Activated T-cell treated with anti-CD3 and anti-CD28 coated beads, Interleukin-2, amount 50 U/mL, for 72 hours (primary cell): ENCODE measurements around the gene WDFY2. TPM values are rescaled to one million over a fixed set of nuclear protein-coding genes. Genes with fewer than 3 reads are reported as not detected.
"Not testable (repeated sequence)": the region's sequence is repeated elsewhere in the genome, so short reads cannot be mapped to it uniquely, and the experiment has no call there.

Experiments used
- ATAC-seq, 2 donors: fragments of 150-1000 bp; cut with Tn5 transposase; replicated peaks in 1 of 2; 2 replicates each; pipeline ENCODE4 v1.10.0; 2021; ENCODE audit warnings: moderate library complexity in 2 of 2, mild to moderate bottlenecking in 1 of 2
- DNase-seq, 2 donors: peaks; one replicate each; pipeline ENCODE4 v3.0.0; 2021 to 2022; ENCODE audit warnings: mixed read lengths in 1 of 2
- H3K27ac Mint-ChIP-seq: one replicate; pipeline ENCODE4 v1.8.0; 2022; ENCODE audit warnings: mild to moderate bottlenecking, moderate library complexity, mixed read lengths
- H3K27me3 Mint-ChIP-seq: one replicate; pipeline ENCODE4 v1.8.0; 2022; ENCODE audit warnings: low read depth, mixed read lengths
- H3K36me3 Mint-ChIP-seq, 2 donors: one replicate each; pipeline ENCODE4 v1.8.0; 2022; ENCODE audit warnings: mixed read lengths in 2 of 2, mild to moderate bottlenecking in 1 of 2; ENCODE audit not compliant: insufficient read depth in 2 of 2
- H3K4me1 Mint-ChIP-seq: one replicate; pipeline ENCODE4 v1.8.0; 2022; ENCODE audit warnings: low read depth, mixed read lengths
- H3K4me3 Mint-ChIP-seq, 2 donors: one replicate each; pipeline ENCODE4 v1.8.0; 2022; ENCODE audit warnings: mild to moderate bottlenecking in 2 of 2, mixed read lengths in 2 of 2, moderate library complexity in 2 of 2
- H3K9me3 Mint-ChIP-seq, 2 donors: one replicate each; pipeline ENCODE4 v1.8.0; 2022; ENCODE audit warnings: mixed read lengths in 2 of 2
- total RNA-seq, 2 donors: library from RNA; stranded (reverse); gene quantifications; one replicate each; pipeline ENCODE4 v1.2.3, GENCODE V29; 2022

WDFY2 gene
- total RNA-seq, 2 donors from 2014 or later, result 12.6 to 13.5 TPM

DNA sequence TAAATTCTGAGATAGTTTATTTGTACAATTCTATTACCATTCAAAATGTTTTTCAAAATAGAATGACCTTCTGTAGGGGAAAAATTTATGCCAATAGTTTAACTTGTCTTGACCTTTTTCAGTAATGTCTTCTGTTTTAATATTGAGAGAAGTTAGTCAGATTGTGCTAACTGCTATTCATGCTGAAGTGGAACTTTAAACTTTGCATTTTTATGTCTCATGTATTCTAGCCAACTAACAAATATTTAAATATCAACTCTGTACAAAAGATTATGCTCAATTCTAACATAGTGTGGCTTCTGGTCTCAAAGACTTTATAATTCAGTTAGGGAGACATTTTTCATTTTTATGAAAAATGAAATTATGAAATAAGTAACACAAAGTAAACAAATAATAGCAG lies 94.2 kb downstream of the WDFY2 start:
- H3K27me3 Mint-ChIP-seq, result no peaks in the 10 kb centered on the region
- H3K9me3 Mint-ChIP-seq, result no peaks in the 10 kb centered on the region
- DNase-seq, result no peak
- H3K27ac Mint-ChIP-seq, result no peak overlapping the region
- H3K36me3 Mint-ChIP-seq, result no peaks in the 10 kb centered on the region
- peaks cover 14% of the 10 kb centered on the region for H3K4me1 Mint-ChIP-seq
- no peak for ATAC-seq
- no peak overlapping the region for H3K4me3 Mint-ChIP-seq

DNA sequence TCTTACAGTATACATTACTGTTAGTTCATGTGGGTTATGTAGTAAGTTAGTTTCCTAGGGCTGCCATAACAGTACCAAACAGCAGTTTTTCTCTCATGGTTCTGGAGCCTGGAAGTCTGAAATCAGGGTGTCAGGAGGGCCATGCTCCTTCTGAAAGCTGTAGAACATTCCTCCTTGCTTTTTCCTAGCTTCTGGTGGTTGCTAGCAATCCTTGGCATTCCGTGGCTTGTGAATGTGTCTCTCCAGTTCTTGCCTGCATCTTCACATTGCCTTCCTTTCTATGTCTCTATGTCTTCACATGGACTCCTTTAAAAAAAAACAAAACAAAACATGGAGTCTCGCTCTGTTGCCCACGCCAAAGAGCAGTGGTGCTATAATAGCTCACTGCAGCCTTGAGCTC lies 95.4 kb downstream of the WDFY2 start:
- Mint-ChIP-seq H3K27ac (no peak overlapping the region), H3K27me3 (no peaks in the 10 kb centered on the region), H3K4me3 (no peak overlapping the region), H3K9me3 (no peaks in the 10 kb centered on the region), H3K36me3 (no peaks in the 10 kb centered on the region), H3K4me1 (peaks cover 14% of the 10 kb centered on the region)
- ATAC-seq (no peak), DNase-seq (no peak)

DNA sequence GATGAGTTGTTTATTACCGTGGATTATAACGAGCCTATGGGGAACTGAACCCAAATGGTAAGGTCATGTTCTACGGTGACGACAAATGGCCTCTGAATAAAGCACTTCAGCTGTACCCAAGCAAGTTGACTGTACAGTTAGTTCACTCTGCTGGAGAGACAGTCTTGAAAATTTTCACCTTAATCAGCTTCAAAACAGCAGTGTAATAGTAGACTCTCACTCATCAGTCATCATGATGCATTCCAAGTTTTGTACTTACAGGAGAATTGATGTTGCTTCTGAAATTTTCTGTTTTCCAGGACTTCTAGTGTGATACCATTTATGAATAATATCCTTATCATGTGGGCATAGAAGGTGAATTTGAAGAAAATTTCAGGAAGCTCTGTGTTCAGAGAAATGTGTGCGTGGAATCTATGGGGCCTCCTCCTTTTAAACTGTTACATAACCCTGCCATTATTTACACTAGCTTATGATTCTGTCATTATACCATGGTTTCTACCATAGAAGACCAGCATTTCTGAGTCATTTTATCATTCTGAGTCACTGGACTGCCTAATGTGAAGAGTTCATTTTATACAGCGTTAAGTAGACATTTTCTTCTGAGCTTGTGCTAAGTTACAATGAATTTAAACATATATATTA lies 96.9 kb downstream of the WDFY2 start:
- H3K27me3 Mint-ChIP-seq, result no peaks in the 10 kb centered on the region
- H3K4me1 Mint-ChIP-seq, result peaks cover 14% of the 10 kb centered on the region
- peak; percentile 96 for ATAC-seq
- no peak for DNase-seq
- H3K36me3 Mint-ChIP-seq, result no peaks in the 10 kb centered on the region
- H3K27ac Mint-ChIP-seq, result no peak overlapping the region
- H3K4me3 Mint-ChIP-seq, result no peak overlapping the region
- no peaks in the 10 kb centered on the region for H3K9me3 Mint-ChIP-seq

DNA sequence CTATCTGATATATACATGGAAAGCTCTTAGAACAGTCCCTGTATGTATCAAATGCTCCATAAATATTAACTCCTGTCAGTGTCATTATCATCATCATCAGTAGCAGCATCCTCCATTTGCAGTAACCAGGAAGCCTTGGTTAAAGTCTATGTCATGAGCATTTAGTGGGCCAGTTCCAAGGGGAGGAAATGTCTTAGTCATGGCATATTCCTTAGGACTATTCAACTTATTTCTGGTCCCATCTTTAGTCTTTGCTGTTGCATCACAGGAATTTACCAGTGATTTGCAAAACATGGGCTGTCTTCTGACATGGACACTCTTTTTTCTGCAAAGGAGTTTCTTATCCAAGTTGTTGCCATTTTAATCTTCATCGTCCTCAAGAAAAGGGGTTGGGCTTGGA lies 98.4 kb downstream of the WDFY2 start:
- ATAC-seq, result no peak
- Mint-ChIP-seq H3K4me3 (no peak overlapping the region), H3K9me3 (no peaks in the 10 kb centered on the region), H3K4me1 (peaks cover 15% of the 10 kb centered on the region), H3K27me3 (no peaks in the 10 kb centered on the region), H3K27ac (no peak overlapping the region), H3K36me3 (no peaks in the 10 kb centered on the region)
- no peak for DNase-seq

DNA sequence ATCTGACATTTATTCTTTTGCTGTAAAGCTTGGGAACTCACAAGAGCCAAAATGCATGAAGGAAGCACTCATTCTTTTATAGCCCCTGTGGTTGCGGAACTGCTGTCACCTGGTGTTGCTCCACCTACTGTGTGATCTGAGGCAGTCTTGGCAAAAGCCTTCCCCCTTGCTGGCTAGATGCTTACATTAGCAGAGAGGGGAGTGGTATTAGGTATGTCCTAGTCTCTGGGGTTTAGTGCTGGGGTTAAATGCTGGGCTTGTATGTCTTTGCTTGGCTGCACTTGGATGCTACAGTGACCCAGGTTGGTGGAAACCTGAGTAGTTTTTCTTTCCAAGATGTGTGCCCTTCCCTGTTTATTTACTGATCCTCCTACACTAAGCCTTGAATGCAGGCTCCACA lies 99.3 kb downstream of the WDFY2 start:
- no peak overlapping the region for H3K4me3 Mint-ChIP-seq
- no peak overlapping the region for H3K27ac Mint-ChIP-seq
- H3K36me3 Mint-ChIP-seq, result no peaks in the 10 kb centered on the region
- no peaks in the 10 kb centered on the region for H3K9me3 Mint-ChIP-seq
- no peak for DNase-seq
- ATAC-seq, result no peak
- no peaks in the 10 kb centered on the region for H3K27me3 Mint-ChIP-seq
- H3K4me1 Mint-ChIP-seq, result peaks cover 24% of the 10 kb centered on the region

DNA sequence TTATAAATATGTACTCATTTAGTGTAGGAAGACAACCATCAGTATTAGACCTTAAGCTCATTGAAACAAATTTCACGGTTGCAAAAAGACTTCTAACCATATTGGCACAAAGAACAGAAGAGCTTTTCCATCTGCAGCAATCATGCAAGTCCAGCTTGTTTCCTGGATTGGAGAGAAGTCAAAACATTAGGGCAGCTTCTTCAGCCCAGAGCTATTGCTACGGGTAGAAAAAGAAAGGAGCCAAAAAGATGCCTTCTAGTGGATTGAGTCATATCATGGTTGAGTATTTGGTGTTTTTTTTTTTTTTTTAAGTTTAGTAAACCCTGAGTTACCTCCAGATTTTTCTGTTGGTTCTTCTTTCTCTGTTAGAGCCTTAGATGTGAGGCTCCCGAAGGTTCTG lies 99.8 kb downstream of the WDFY2 start:
- Mint-ChIP-seq H3K9me3 (no peaks in the 10 kb centered on the region), H3K4me3 (no peak overlapping the region), H3K27ac (no peak overlapping the region), H3K27me3 (no peaks in the 10 kb centered on the region), H3K4me1 (peaks cover 29% of the 10 kb centered on the region), H3K36me3 (no peaks in the 10 kb centered on the region)
- ATAC-seq (no peak), DNase-seq (no peak)

DNA sequence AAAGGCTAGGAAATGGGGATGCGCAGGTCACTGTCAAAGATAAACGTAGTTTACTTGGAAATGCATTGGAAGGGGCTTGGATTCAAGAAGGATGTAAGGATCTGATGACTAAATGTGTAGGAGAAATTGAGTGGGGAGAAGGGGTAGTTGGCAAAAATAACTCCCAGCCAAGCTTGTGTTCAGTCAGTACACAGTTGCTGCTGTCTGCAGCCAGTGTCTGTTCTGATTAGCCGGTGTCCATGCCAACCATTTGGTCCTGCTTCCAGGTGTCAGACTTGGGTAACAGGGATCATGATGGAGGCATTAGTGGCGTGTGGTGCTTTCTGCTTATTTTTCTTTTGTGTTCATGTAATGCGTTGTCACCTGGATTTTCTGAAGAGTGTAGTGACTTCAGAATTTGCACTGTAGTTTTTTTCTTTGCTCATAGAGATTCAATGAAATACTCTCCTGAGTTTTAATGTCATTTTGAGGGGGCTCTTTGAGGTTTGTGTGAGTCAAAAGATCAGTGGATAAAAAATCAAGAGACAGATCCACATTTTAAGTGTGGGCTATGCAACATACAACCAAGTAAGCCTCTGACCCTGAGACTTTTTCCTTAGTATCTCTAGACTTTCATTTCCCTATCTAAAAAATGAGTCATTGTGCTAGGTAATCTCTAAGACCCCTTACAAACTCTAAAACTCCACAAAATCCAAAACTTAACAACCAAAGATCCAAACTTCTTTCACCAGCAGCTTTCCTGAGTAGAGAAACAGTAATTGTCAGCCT lies 103.9 kb downstream of the WDFY2 start:
- DNase-seq (no peak), ATAC-seq (no peak)
- peaks cover 1 to 2% of the 10 kb centered on the region in 2 donors for H3K36me3 Mint-ChIP-seq
- H3K4me1 Mint-ChIP-seq, result peaks cover 21% of the 10 kb centered on the region
- H3K27me3 Mint-ChIP-seq, result no peaks in the 10 kb centered on the region
- H3K9me3 Mint-ChIP-seq, result no peaks in the 10 kb centered on the region
- H3K27ac Mint-ChIP-seq, result no peak overlapping the region
- H3K4me3 Mint-ChIP-seq, result no peak overlapping the region

DNA sequence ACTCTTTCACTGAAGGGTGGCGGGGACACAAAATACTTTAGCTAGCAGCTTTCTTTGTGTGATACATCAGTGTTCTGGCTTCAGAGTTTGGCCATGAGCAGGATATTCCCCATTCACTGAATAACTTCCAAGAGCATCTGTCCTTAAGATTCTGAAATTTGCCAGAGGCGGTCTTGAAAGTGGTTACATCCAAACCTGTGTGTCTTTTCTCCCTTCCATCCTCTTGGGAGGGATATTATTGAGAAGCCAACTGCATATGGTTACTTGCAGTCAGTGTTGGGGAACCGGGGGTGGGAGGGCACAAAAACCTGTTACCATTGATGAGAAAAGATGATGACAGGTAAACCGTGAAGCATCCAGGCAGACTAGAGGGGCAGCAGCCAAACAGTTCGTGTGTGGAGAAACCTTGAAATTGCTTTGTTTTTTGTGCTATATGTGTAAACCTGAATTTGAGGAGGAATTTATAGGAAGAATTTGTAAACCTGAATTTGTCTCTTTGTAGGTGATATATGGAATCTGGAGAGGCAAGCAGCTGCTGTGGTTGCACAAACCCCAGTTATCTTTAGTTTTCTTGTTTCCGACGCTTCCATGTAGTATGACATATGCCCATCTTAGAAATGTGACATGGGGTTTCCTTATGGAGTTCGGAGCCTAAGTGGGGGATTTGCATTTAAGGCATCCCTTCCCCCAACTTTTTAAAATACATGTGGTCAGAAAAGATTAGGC lies 104.8 kb downstream of the WDFY2 start:
- Mint-ChIP-seq H3K4me3 (no peak overlapping the region), H3K9me3 (no peaks in the 10 kb centered on the region), H3K27me3 (no peaks in the 10 kb centered on the region), H3K36me3 (peaks cover 1 to 2% of the 10 kb centered on the region in 2 donors), H3K27ac (no peak overlapping the region), H3K4me1 (peaks cover 21% of the 10 kb centered on the region)
- ATAC-seq (no peak), DNase-seq (no peak)

DNA sequence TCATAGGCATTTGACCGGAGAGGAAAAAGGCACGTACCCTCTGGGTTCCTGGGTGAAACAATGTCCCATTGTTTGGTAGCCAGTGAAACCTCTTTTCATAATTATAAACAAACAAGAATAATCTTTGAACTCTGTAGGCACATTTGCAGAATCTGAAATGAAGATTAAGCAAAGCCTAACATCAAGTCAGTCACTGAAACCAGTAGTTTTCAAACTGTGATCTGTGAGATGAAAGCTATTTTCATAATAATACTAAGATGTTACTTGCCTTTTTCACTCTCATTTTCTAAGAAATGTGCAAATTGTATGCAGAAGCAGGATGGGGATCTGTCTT lies 105.4 kb downstream of the WDFY2 start:
- Mint-ChIP-seq H3K27ac (no peak overlapping the region), H3K36me3 (peaks cover 1 to 2% of the 10 kb centered on the region in 2 donors), H3K4me3 (no peak overlapping the region), H3K4me1 (peaks cover 21% of the 10 kb centered on the region), H3K9me3 (no peaks in the 10 kb centered on the region), H3K27me3 (no peaks in the 10 kb centered on the region)
- ATAC-seq (no peak), DNase-seq (no peak)

DNA sequence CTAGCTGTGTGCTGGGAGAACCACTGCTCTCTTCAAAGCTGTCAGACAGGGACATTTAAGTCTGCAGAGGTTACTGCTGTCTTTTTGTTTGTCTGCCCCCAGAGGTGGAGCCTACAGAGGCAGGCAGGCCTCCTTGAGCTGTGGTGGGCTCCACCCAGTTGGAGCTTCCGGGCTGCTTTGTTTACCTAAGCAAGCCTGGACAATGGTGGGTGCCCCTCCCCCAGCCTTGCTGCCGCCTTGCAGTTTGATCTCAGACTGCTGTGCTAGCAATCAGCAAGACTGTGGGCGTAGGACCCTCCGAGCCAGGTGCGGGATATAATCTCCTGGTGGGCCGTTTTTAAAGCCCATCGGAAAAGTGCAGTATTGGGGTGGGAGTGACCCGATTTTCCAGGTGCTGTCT lies 111.4 kb downstream of the WDFY2 start:
- H3K27me3 Mint-ChIP-seq, H3K4me1 Mint-ChIP-seq, ATAC-seq, H3K4me3 Mint-ChIP-seq, H3K36me3 Mint-ChIP-seq, H3K27ac Mint-ChIP-seq, DNase-seq, H3K9me3 Mint-ChIP-seq: not testable (repeated sequence)

DNA sequence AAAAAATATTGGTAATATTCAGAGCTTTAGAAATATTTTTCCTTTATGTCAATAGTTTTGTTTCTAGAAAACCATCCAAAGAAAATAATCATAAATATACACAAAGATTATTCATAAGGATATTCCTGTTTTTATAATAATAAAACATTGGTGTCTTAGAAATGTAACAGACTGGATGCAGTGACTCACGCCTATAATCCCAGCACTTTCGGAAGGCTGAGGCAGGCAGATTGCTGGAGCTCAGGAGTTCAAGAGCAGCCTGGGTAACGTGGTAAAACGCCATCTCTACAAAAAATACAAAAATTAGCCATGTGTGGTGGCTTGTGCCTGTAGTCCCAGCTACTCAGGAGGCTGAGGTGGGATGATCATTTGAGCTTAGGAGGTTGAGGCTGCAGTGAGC lies 112.9 kb downstream of the WDFY2 start:
- H3K27ac Mint-ChIP-seq, result no peak overlapping the region

DNA sequence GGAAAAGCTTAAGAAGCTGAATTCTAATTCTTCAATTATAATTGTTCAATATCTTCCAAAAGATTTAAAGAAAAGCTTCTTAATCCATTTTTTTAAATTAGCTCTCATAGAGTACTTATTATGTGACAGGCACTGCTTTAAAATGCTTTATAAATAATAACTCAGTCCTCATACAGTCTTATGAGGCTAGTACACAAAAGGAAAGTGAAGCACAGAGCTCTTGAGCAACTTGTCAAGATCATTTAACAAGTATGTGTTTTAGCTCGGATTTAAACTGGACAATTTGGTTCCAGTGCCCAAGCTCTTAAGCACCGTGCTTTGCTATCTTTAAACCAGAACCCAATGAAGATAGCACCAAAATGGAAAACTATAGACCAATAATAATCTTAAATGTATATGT lies 113.6 kb downstream of the WDFY2 start:
- no peaks in the 10 kb centered on the region for H3K9me3 Mint-ChIP-seq
- no peak overlapping the region for H3K4me3 Mint-ChIP-seq
- ATAC-seq, result no peak
- H3K27me3 Mint-ChIP-seq, result no peaks in the 10 kb centered on the region
- no peaks in the 10 kb centered on the region for H3K4me1 Mint-ChIP-seq
- H3K27ac Mint-ChIP-seq, result no peak overlapping the region
- no peak for DNase-seq
- H3K36me3 Mint-ChIP-seq, result no peaks in the 10 kb centered on the region

More for the DNA sequence above, 112.9 kb downstream of the WDFY2 start:
- DNase-seq (no peak), ATAC-seq (no peak)
- Mint-ChIP-seq H3K27me3 (no peaks in the 10 kb centered on the region), H3K36me3 (no peaks in the 10 kb centered on the region), H3K4me1 (no peaks in the 10 kb centered on the region), H3K9me3 (no peaks in the 10 kb centered on the region), H3K4me3 (no peak overlapping the region)

DNA sequence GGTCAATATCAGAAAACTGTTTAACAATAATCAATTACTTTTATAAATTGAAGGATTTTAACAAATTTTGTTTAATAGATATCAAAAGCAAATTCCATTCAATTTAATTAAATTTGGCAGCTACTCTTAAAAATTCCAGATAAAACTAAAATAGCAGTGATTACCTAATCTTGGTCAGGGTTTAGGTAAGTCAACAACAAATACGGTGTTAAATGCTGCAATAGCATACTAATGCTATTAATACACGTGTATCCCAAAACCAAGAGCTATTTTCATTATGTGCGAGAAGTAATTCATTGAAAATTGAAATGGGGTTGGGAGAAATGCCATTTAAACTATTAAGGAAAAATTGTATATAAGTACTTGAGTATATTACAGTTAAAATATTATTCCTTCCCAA lies 114.1 kb downstream of the WDFY2 start:
- no peak overlapping the region for H3K27ac Mint-ChIP-seq
- no peaks in the 10 kb centered on the region for H3K4me1 Mint-ChIP-seq
- ATAC-seq, result no peak
- no peaks in the 10 kb centered on the region for H3K27me3 Mint-ChIP-seq
- no peak overlapping the region for H3K4me3 Mint-ChIP-seq
- no peaks in the 10 kb centered on the region for H3K9me3 Mint-ChIP-seq
- no peak for DNase-seq
- H3K36me3 Mint-ChIP-seq, result no peaks in the 10 kb centered on the region
